CD4-positive, alpha-beta T cell treated with Interleukin-15 for 1 hour (primary cell): ENCODE measurements around the gene CUX1.
"Not testable (repeated sequence)": the region's sequence is repeated elsewhere in the genome, so short reads cannot be mapped to it uniquely, and the experiment has no call there.

Experiments
- DNase-seq: peaks from one replicate; pipeline ENCODE4 v3.0.0-alpha.2; 2020

Gene CUX1

DNA sequence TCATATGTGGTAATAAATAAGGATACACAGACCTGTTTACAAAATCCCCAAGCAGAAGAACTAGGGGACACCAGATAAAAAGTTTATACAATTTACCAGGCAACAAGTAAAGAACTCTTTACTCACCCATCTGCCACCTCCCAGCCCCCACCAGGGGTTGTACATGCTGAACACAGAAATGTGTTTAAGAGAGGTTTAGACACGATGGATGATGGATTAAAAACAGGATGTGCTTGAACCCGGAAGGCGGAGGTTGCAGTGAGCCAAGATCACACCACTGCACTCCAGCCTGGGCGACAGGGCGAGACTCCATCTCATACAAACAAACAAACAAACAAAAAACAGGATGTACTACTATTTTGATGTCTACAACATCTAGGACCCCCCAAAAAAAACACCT lies 511.4 kb downstream of the CUX1 start:
- DNase-seq = not testable (repeated sequence)

DNA sequence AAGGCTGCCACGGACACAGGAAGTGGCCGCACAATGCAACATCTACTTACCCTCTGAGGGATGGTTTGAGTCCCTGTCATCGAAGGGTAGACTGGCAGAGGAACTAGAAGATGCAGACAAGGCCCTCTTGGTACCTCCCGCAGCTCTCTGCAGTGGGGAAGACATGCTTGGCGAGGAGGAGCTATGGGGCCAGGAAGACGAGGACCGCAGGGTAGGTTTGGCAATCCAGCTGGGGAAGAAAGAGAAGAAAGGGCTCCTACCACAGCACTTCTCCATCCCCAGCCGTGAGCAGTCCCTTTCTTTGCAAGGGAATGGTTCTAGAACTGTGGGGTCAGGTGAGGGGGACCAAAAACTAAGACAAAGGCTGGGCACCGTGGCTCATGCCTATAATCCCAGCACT lies 511.9 kb downstream of the CUX1 start:
- DNase-seq = not testable (repeated sequence)

DNA sequence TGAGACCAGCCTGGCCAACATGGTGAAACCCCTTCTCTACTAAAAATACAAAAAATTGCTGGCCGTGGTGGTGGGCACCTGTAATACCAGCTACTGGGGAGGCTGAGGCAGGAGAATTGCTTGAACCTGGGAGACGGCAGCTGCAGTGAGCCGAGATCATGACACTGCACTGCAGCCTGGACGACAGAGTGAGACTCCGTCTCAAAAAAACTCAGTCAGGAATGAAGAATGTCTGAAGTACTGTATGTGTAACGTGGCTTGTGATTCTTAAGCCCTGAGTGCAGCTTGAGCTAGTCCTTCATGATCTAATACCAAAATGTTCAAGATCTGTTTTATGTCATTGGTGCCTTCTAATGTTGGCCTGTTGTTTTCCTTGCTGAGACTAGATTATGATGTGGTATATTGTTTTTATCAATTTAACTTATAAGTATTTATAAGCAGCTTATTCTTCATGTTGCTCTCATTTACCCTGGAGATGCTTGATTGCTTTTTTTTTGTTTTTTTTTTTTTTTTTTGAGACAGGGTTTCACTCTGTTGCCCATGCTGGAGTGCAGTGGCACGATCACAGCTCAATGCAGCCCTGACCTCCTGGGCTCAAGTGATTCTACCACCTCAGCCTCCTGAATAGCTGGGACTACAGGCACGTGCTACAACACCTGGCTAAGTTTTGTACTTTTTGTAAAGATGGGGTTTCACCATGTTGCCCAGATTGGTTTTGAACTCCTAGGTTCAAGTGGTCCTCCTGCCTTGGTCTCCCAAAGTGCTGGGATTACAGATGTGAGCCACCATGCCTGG lies 513.4 kb downstream of the CUX1 start:
- DNase-seq = not testable (repeated sequence)
